ENCODE results near the gene RSBN1L.
"Not testable (repeated sequence)": the region's sequence is repeated elsewhere in the genome, so short reads cannot be mapped to it uniquely, and the experiment has no call there.

RSBN1L gene

GRCh38 chr7:77778535-77778934 lies 82.3 kb downstream of the RSBN1L start:
- DNase-seq, result no peak

DNA sequence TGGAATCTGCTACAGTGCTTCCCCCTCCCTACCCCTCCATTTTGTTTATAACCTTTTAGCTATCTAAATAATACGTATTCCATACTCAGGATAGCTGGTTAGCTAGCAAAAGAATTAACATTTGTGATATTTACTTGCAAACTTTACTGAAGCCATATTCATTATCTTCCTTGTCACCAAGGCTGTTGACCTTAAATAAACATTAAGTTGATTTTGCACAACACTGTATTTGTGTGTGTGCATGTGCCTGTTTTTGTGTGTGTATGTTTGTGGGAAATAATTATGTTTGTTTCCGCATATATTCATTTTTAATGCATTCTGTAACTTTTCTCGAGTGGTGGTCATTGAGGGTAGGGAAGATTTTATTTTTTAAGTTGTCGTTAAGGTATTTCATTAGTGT lies 86.1 kb downstream of the RSBN1L start:
- DNase-seq, result no peak

DNA sequence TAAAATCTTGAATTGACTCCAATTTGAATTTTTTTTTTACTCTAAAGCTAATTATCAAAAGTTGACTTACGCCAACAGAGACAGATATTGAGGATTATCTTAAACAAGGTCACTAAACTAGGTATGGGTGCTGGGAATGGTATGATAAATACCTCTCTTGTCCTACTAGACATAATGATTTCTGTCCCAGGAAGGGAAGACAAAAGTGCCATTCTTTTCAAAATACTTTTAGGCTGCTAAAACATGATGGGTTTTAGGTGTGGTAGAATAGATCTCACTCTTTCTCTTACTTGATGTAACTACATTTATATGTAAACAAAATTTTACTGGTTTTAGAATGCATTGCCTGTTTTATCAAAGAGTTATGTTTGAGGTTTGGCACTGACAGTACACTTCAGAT lies 86.9 kb downstream of the RSBN1L start:
- no peak for DNase-seq

- DNase-seq, result no peak
Measured at GRCh38 chr7:77783545-77783944, 87.3 kb downstream of the RSBN1L start.

GRCh38 chr7:77784426-77784825 lies 88.2 kb downstream of the RSBN1L start:
- not testable (repeated sequence) for DNase-seq

DNA sequence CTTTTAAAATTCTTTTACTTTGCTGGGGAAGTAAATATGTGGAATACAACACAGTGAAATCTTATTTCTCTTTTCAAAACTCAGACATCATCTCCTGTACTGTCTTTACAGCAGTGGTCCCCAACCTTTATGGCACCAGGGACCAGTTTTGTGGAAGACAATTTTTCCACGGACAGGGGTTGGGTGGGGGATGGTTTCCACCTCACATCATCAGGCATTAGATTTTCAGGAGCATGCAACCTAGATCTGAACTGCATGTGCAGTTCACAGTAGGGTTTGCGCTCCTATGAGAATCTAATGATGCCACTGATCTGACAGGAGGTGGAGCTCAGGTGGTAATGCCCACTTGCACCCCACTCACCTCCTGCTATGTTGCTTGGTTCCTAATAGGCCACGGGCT lies 89.8 kb downstream of the RSBN1L start:
- no peak for DNase-seq

DNA sequence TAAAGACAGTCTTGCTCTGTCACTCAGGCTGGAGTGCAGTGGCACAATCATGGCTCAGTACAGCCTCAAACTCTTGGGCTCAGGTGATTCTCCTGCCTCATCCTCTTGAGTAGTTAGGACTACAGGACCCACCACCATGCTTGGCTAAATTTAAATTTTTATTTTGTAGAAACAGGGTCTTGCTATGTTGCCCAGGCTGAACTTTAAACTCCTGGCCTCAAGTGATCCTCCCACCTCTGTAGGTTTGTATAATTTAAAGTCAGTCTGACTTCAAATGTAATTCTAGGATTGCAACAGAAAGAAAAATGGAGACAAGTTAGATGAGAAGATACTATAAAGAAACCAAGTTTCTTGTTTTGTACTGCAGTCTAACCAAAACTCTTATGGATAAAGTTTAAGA lies 90.5 kb downstream of the RSBN1L start:
- no peak for DNase-seq

- DNase-seq, result no peak
Measured at GRCh38 chr7:77788327-77788902, 92.2 kb downstream of the RSBN1L start.

DNA sequence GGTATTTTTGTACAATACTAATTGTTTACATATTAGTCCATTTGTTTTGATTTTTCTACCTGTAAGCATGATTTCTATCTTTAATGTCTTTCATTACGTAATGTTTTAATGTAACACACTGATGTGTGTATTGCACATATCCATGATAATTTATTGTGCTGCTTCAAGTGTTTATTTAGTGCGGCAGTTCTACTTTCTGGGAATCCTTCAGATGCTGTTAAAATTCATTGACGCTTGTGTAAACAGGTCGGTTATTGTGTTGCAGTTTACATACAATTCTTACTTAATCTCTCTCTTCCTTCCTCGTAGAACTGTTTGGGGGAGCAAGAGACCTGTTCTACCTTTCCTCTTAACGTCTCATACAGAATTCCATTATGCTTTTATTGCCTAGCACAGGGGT lies 95.1 kb downstream of the RSBN1L start:
- no peak for DNase-seq

GRCh38 chr7:77791956-77792355 lies 95.7 kb downstream of the RSBN1L start:
- DNase-seq, result no peak

DNA sequence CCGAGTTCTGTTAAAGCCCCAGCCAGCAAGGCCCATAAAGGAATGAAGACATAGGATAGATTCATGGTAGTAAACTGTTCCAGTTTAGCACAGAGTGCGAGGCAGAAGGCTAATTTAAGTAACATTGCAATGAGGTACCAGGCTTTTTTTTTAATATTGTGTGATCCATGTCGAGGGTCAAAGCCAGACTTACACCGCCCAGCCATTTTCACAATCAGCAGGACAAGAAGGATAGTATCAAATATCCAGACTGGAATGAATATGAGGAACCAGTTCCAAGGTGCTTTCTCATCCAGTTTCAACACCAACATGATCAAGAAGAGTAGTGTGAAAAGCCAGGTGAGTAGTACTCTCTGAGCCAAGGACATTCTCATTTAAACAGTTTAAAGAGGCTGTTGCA lies 97.7 kb downstream of the RSBN1L start:
- DNase-seq, result no peak

- no peak for DNase-seq
Measured at GRCh38 chr7:77796109-77796508, 99.8 kb downstream of the RSBN1L start.

GRCh38 chr7:77796960-77797359 lies 100.7 kb downstream of the RSBN1L start:
- no peak for DNase-seq

- DNase-seq, result no peak
Measured at GRCh38 chr7:77797734-77798393, 101.6 kb downstream of the RSBN1L start.

GRCh38 chr7:77798394-77799077 lies 102.3 kb downstream of the RSBN1L start, which contains the start of the genes PHTF2 and TMEM60:
TSS of gene PHTF2 (plus strand) at chr7:77798773.
TSS of gene TMEM60 (minus strand) at chr7:77798434. CDS start at chr7:77794373, 4,061 bp downstream.
- peak; percentile 94 for DNase-seq

- peak; percentile 66 for DNase-seq
Measured at GRCh38 chr7:77799078-77799964, 103.1 kb downstream of the RSBN1L start.

- DNase-seq, result no peak
Measured at GRCh38 chr7:77800158-77800557, 103.9 kb downstream of the RSBN1L start.

- no peak for DNase-seq
Measured at GRCh38 chr7:77800730-77801129, 104.5 kb downstream of the RSBN1L start.

DNA sequence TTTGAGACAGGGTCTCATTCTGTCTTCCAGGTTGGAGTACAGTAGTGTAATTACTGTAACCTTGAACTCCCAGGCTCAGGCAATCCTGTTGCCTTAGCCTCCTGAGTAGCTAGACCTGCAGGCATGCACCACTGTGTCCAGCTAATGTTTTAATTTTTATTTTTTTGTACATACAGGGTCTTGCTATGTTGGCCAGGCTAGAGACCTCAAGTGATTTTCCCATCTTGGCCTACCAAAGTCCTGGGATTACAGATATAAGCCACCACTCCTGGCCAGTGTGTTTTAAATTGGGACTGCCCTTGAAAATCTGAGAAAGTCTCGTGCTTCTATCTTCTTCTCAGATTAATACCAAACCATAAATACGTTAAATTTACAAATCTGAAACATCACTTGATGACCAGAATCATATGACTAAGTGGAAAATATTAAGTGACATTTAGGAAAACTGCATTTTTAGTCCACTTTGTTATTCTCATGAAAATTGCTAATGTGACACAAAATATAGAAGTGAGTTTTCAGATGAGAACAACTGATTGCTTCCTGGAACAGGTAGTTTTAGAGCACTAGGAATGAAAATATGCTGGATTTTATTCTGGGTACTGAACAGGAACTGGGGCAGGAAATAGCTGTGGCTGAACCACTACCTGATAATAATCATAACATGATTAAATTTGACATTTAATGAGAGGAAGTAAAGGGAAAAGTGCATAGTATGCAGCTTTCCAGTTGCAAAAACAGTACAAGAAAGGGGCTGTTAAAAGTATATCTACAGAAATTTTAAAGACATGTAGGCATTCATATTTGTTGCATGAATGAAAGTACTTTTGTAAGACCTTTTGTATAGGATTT lies 106.5 kb downstream of the RSBN1L start:
- no peak for DNase-seq

GRCh38 chr7:77806425-77806824 lies 110.2 kb downstream of the RSBN1L start:
- DNase-seq, result no peak

GRCh38 chr7:77808517-77808916 lies 112.3 kb downstream of the RSBN1L start:
- DNase-seq, result no peak
